Muscle layer of duodenum (tissue), 2 donors: ENCODE measurements around the gene KLF7.

Experiments
- H3K27ac ChIP-seq: one replicate; pipeline ENCODE4 v1.7.0; 2013; ENCODE audit warnings: mild to moderate bottlenecking, low read length
- H3K27me3 ChIP-seq: one replicate; pipeline ENCODE4 v1.7.0; 2013; ENCODE audit warnings: low read depth, mild to moderate bottlenecking, control low read depth, low read length
- H3K36me3 ChIP-seq, 2 donors: one replicate each; pipeline ENCODE4 v1.7.0; 2013; ENCODE audit warnings: low read length in 2 of 2, control low read depth in 1 of 2, mild to moderate bottlenecking in 1 of 2; ENCODE audit not compliant: insufficient read depth in 2 of 2, control insufficient read depth in 1 of 2
- H3K4me1 ChIP-seq, 2 donors: one replicate each; pipeline ENCODE4 v1.7.0; 2013; ENCODE audit warnings: low read length in 2 of 2, mild to moderate bottlenecking in 2 of 2, control low read depth in 1 of 2, moderate library complexity in 1 of 2; ENCODE audit not compliant: insufficient read depth in 2 of 2, control insufficient read depth in 1 of 2
- H3K4me3 ChIP-seq, 2 donors: one replicate each; pipeline ENCODE4 v1.7.0; 2013; ENCODE audit warnings: low read length in 2 of 2, low read depth in 1 of 2, mild to moderate bottlenecking in 1 of 2
- H3K9me3 ChIP-seq, 2 donors: one replicate each; pipeline ENCODE4 v1.7.0; 2013; ENCODE audit warnings: low read length in 2 of 2, control low read depth in 1 of 2, mild to moderate bottlenecking in 1 of 2; ENCODE audit not compliant: control insufficient read depth in 1 of 2
- donor health status: healthy.

Gene KLF7

GRCh38 chr2:207088276-207088675 is 77.5 kb downstream of the KLF7 start:
- Histone ChIP-seq H3K27me3 (no peaks in the 10 kb centered on the region), H3K27ac (no peak overlapping the region), H3K36me3 (peaks cover 7 to 12% of the 10 kb centered on the region in 2 donors), H3K4me3 (no peak overlapping the region), H3K4me1 (peaks cover 0 to 27% of the 10 kb centered on the region in 2 donors), H3K9me3 (no peaks in the 10 kb centered on the region)

GRCh38 chr2:207087046-207087902 is 78.5 kb downstream of the KLF7 start:
- no peak overlapping the region for H3K27ac ChIP-seq
- H3K4me1 ChIP-seq = peaks cover 0 to 27% of the 10 kb centered on the region in 2 donors
- peaks cover 8 to 18% of the 10 kb centered on the region in 2 donors for H3K36me3 ChIP-seq
- no peaks in the 10 kb centered on the region for H3K9me3 ChIP-seq
- no peaks in the 10 kb centered on the region for H3K27me3 ChIP-seq
- no peak overlapping the region for H3K4me3 ChIP-seq

- Histone ChIP-seq H3K9me3 (no peaks in the 10 kb centered on the region), H3K27ac (no peak overlapping the region), H3K4me1 (peaks cover 0 to 25% of the 10 kb centered on the region in 2 donors), H3K27me3 (no peaks in the 10 kb centered on the region), H3K36me3 (peaks cover 17 to 27% of the 10 kb centered on the region in 2 donors), H3K4me3 (no peak overlapping the region)
Observed at GRCh38 chr2:207086136-207086535, 79.6 kb downstream of the KLF7 start.

- peaks cover 17 to 37% of the 10 kb centered on the region in 2 donors for H3K36me3 ChIP-seq
- no peaks in the 10 kb centered on the region for H3K9me3 ChIP-seq
- H3K27ac ChIP-seq = no peak overlapping the region
Observed at GRCh38 chr2:207085110-207085509, 80.6 kb downstream of the KLF7 start.

GRCh38 chr2:207083361-207084110 is 82.2 kb downstream of the KLF7 start:
- Histone ChIP-seq H3K27ac (no peak overlapping the region), H3K36me3 (peaks cover 26 to 48% of the 10 kb centered on the region in 2 donors)

More at GRCh38 chr2:207085110-207085509, 80.6 kb downstream of the KLF7 start:
- peaks cover 0 to 14% of the 10 kb centered on the region in 2 donors for H3K4me1 ChIP-seq
- H3K4me3 ChIP-seq = no peak overlapping the region
- H3K27me3 ChIP-seq = no peaks in the 10 kb centered on the region

GRCh38 chr2:207082619-207083018 is 83.1 kb downstream of the KLF7 start:
- Histone ChIP-seq H3K27ac (no peak overlapping the region), H3K4me3 (no peak overlapping the region), H3K27me3 (no peaks in the 10 kb centered on the region), H3K36me3 (peaks cover 26 to 48% of the 10 kb centered on the region in 2 donors), H3K9me3 (no peaks in the 10 kb centered on the region), H3K4me1 (no peaks in the 10 kb centered on the region)

More at GRCh38 chr2:207083361-207084110, 82.2 kb downstream of the KLF7 start:
- H3K9me3 ChIP-seq = no peaks in the 10 kb centered on the region
- H3K27me3 ChIP-seq = no peaks in the 10 kb centered on the region
- H3K4me3 ChIP-seq = no peak overlapping the region
- peaks cover 0 to 3% of the 10 kb centered on the region in 2 donors for H3K4me1 ChIP-seq

- Histone ChIP-seq H3K4me1 (no peaks in the 10 kb centered on the region), H3K27me3 (no peaks in the 10 kb centered on the region), H3K9me3 (no peaks in the 10 kb centered on the region), H3K36me3 (peaks cover 18 to 39% of the 10 kb centered on the region in 2 donors), H3K27ac (no peak overlapping the region), H3K4me3 (no peak overlapping the region)
Observed at GRCh38 chr2:207078186-207078798, 87.5 kb downstream of the KLF7 start.

- no peak overlapping the region for H3K4me3 ChIP-seq
- no peaks in the 10 kb centered on the region for H3K4me1 ChIP-seq
- peaks cover 17 to 30% of the 10 kb centered on the region in 2 donors for H3K36me3 ChIP-seq
- no peaks in the 10 kb centered on the region for H3K9me3 ChIP-seq
- no peak overlapping the region for H3K27ac ChIP-seq
- H3K27me3 ChIP-seq = no peaks in the 10 kb centered on the region
Observed at GRCh38 chr2:207077266-207077665, 88.5 kb downstream of the KLF7 start.

GRCh38 chr2:207075456-207075855 is 90.3 kb downstream of the KLF7 start:
- H3K36me3 ChIP-seq = peaks cover 8 to 15% of the 10 kb centered on the region in 2 donors
- H3K4me3 ChIP-seq = no peak overlapping the region
- H3K9me3 ChIP-seq = no peaks in the 10 kb centered on the region
- H3K27me3 ChIP-seq = no peaks in the 10 kb centered on the region
- no peak overlapping the region for H3K27ac ChIP-seq
- no peaks in the 10 kb centered on the region for H3K4me1 ChIP-seq

- Histone ChIP-seq H3K36me3 (peaks cover 0 to under 1% of the 10 kb centered on the region in 2 donors), H3K4me1 (no peaks in the 10 kb centered on the region), H3K9me3 (no peaks in the 10 kb centered on the region), H3K4me3 (no peak overlapping the region), H3K27ac (peak overlapping the region; percentile 15), H3K27me3 (no peaks in the 10 kb centered on the region)
Observed at GRCh38 chr2:207073801-207074678, 91.7 kb downstream of the KLF7 start.
